Measurements from ENCODE around the gene CBLN4.

- TF ChIP-seq CTCF (conservative IDR thresholded peaks at IDR 0.05; ENCODE audit: low read length) (no peak), EZH2phosphoT487 (IDR thresholded peaks at IDR 0.05; ENCODE audit: borderline replicate concordance) (no peak)
Measured at GRCh38 chr20:56018716-56019115, 13.4 kb upstream of the CBLN4 start.

Measured in Loucy (cell line).